Neural cell (in vitro differentiated cells): ENCODE results near the gene CMKLR1.

Experiments
- EP300 ChIP-seq: fragments of 450-650 bp; conservative IDR thresholded peaks from 2 replicates; pipeline ENCODE4 v1.6.1; 2014; ENCODE audit warnings: antibody characterized with exemption, mild to moderate bottlenecking, moderate library complexity; ENCODE audit not compliant: poor library complexity, severe bottlenecking
- EZH2 ChIP-seq: fragments of 200-600, 300-800 bp; shearing (Covaris generic), sonication (generic); IDR thresholded peaks from 2 replicates; pipeline ENCODE4 v1.6.1; 2014; ENCODE audit warnings: antibody characterized with exemption, low read length, borderline replicate concordance, mild to moderate bottlenecking; ENCODE audit not compliant: insufficient read depth, poor library complexity, severe bottlenecking
- MXI1 ChIP-seq: fragments of 450-650 bp; conservative IDR thresholded peaks from 2 replicates; pipeline ENCODE4 v1.6.1; 2014; ENCODE audit warnings: antibody characterized with exemption, mild to moderate bottlenecking; ENCODE audit not compliant: poor library complexity, severe bottlenecking
- POLR2AphosphoS5 ChIP-seq: IDR thresholded peaks from 2 replicates; pipeline ENCODE4 v1.6.1; 2012
- RAD21 ChIP-seq: fragments of 450-650 bp; conservative IDR thresholded peaks from 2 replicates; pipeline ENCODE4 v1.6.1; 2014; ENCODE audit warnings: antibody characterized with exemption, mild to moderate bottlenecking, moderate library complexity
- TAF1 ChIP-seq: IDR thresholded peaks from 2 replicates; pipeline ENCODE4 v1.6.1; 2012; ENCODE audit warnings: low read depth
- TF ChIP-seq, protein P1 (sequence below): fragments of 450-650 bp; IDR thresholded peaks from 2 replicates; pipeline ENCODE4 v1.5.1; 2014; ENCODE audit warnings: antibody characterized with exemption, mild to moderate bottlenecking, moderate library complexity; ENCODE audit not compliant: poor library complexity, severe bottlenecking
- TF ChIP-seq, protein P2 (sequence below): IDR thresholded peaks from 2 replicates; pipeline ENCODE4 v1.6.1; 2012; ENCODE audit warnings: borderline replicate concordance

DNA sequence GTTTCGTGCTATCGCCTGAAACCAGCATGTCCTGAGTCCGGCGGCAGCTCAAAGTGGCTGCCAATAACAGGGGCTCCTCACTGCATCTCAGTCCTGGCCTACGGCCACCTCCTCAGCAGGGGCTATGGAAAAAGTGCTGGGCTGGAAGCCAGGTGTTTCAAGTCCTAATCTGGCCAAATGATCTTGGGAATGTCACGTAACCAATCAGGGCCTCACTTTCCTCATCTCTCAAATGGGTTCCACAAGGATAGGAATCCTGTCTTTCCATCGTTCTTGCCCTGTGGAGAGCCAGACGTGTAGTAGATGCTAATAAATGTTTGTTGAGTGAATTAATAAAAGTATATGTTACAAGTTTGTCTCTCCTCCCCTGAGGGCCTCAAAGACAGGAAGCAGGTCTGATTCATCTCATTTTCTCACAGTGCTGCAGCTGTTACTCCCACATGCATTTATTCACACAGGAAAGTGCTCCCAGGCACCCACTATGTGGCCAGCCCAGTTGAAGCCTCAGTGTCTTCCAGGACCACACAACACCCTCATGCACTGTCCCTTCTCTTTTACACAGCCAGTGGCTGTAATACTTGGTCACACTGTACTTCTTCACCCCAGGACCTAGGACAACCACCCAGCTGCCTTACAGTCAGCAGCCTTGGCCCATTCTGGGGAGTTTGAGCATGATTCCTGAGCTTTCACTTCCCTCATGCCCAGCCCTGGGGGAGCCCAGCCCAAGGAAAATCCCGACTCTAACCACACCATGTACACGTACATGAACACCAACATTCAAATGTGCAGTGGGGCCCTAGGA is 5.0 kb downstream of the CMKLR1 start:
- TF ChIP-seq, protein P1, sequence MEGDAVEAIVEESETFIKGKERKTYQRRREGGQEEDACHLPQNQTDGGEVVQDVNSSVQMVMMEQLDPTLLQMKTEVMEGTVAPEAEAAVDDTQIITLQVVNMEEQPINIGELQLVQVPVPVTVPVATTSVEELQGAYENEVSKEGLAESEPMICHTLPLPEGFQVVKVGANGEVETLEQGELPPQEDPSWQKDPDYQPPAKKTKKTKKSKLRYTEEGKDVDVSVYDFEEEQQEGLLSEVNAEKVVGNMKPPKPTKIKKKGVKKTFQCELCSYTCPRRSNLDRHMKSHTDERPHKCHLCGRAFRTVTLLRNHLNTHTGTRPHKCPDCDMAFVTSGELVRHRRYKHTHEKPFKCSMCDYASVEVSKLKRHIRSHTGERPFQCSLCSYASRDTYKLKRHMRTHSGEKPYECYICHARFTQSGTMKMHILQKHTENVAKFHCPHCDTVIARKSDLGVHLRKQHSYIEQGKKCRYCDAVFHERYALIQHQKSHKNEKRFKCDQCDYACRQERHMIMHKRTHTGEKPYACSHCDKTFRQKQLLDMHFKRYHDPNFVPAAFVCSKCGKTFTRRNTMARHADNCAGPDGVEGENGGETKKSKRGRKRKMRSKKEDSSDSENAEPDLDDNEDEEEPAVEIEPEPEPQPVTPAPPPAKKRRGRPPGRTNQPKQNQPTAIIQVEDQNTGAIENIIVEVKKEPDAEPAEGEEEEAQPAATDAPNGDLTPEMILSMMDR = no peak
- TF ChIP-seq EP300 = no peak
- no peak for TF ChIP-seq EZH2
- TF ChIP-seq, protein P2, sequence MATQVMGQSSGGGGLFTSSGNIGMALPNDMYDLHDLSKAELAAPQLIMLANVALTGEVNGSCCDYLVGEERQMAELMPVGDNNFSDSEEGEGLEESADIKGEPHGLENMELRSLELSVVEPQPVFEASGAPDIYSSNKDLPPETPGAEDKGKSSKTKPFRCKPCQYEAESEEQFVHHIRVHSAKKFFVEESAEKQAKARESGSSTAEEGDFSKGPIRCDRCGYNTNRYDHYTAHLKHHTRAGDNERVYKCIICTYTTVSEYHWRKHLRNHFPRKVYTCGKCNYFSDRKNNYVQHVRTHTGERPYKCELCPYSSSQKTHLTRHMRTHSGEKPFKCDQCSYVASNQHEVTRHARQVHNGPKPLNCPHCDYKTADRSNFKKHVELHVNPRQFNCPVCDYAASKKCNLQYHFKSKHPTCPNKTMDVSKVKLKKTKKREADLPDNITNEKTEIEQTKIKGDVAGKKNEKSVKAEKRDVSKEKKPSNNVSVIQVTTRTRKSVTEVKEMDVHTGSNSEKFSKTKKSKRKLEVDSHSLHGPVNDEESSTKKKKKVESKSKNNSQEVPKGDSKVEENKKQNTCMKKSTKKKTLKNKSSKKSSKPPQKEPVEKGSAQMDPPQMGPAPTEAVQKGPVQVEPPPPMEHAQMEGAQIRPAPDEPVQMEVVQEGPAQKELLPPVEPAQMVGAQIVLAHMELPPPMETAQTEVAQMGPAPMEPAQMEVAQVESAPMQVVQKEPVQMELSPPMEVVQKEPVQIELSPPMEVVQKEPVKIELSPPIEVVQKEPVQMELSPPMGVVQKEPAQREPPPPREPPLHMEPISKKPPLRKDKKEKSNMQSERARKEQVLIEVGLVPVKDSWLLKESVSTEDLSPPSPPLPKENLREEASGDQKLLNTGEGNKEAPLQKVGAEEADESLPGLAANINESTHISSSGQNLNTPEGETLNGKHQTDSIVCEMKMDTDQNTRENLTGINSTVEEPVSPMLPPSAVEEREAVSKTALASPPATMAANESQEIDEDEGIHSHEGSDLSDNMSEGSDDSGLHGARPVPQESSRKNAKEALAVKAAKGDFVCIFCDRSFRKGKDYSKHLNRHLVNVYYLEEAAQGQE = no peak
- TF ChIP-seq MXI1 = no peak
- TF ChIP-seq TAF1 = no peak
- no peak for TF ChIP-seq RAD21
- no peak for TF ChIP-seq POLR2AphosphoS5
